ENCODE data around the gene OSBPL6. TPM values are rescaled to one million over a fixed set of nuclear protein-coding genes. Genes with fewer than 3 reads are reported as not detected.

OSBPL6 gene
- total RNA-seq, 6 experiments from 2014 or later = 2.4 to 4.1 (median 3.1) TPM

GRCh38 chr2:178414266-178415247 lies 220.2 kb downstream of the OSBPL6 start:
- Histone ChIP-seq H3K36me3 (no peaks in the 10 kb centered on the region), H3K9me3 (no peaks in the 10 kb centered on the region), H3K27me3 (no peaks in the 10 kb centered on the region), H3K4me1 (no peaks in the 10 kb centered on the region), H3K4me3 (peak overlapping the region; percentile 60 to 69 (median 60)), H3K27ac (peak overlapping the region; percentile 72 to 86 (median 83))
- DNase-seq (peak; percentile 88 to 90 (median 89)), ATAC-seq (peak; percentile 96 to 98 (median 96))
- intact Hi-C loops (cut with DNase I) = no loop called here
- WGBS (ENCODE audit: insufficient coverage, low coverage, low lambda C conversion rate, missing lambda C conversion rate) = 12% methylated on average over 21 of the region's 21 CpGs
- TF ChIP-seq POLR2A (IDR thresholded peaks at IDR 0.05) (peak; percentile 21), CTCF (IDR thresholded peaks at IDR 0.05) (peak; percentile 60 to 89 (median 86))

GRCh38 chr2:178415979-178416378 lies 221.7 kb downstream of the OSBPL6 start:
- intact Hi-C loops (cut with DNase I) = no loop called here
- ATAC-seq (no peak), DNase-seq (no peak)
- Histone ChIP-seq H3K27ac (no peak overlapping the region), H3K9me3 (no peaks in the 10 kb centered on the region), H3K36me3 (no peaks in the 10 kb centered on the region), H3K4me1 (no peaks in the 10 kb centered on the region), H3K27me3 (no peaks in the 10 kb centered on the region), H3K4me3 (no peak overlapping the region)
- TF ChIP-seq POLR2A (IDR thresholded peaks at IDR 0.05) = no peak

GRCh38 chr2:178417916-178418315 lies 223.6 kb downstream of the OSBPL6 start:
- Histone ChIP-seq H3K36me3 (no peaks in the 10 kb centered on the region), H3K27ac (no peak overlapping the region), H3K9me3 (no peaks in the 10 kb centered on the region), H3K4me1 (no peaks in the 10 kb centered on the region), H3K4me3 (no peak overlapping the region), H3K27me3 (no peaks in the 10 kb centered on the region)
- WGBS (ENCODE audit: insufficient coverage, low coverage, low lambda C conversion rate, missing lambda C conversion rate) = 68% methylated on average over 2 of the region's 3 CpGs
- intact Hi-C loops (cut with DNase I) = no loop called here
- DNase-seq (no peak), ATAC-seq (no peak)
- TF ChIP-seq POLR2A (IDR thresholded peaks at IDR 0.05) (no peak), CTCF (IDR thresholded peaks at IDR 0.05) (no peak)

GRCh38 chr2:178418426-178418825 lies 224.1 kb downstream of the OSBPL6 start:
- Histone ChIP-seq H3K36me3 (no peaks in the 10 kb centered on the region), H3K27ac (no peak overlapping the region), H3K9me3 (no peaks in the 10 kb centered on the region), H3K27me3 (no peaks in the 10 kb centered on the region), H3K4me3 (no peak overlapping the region), H3K4me1 (no peaks in the 10 kb centered on the region)
- DNase-seq (no peak), ATAC-seq (no peak)
- 100% methylated on average over 1 of the region's 1 CpG for WGBS (ENCODE audit: insufficient coverage, low coverage, low lambda C conversion rate, missing lambda C conversion rate)
- TF ChIP-seq POLR2A (IDR thresholded peaks at IDR 0.05) (no peak), CTCF (IDR thresholded peaks at IDR 0.05) (no peak)
- intact Hi-C loops (cut with DNase I) = no loop called here

GRCh38 chr2:178419123-178419522 lies 224.8 kb downstream of the OSBPL6 start:
- intact Hi-C loops (cut with DNase I) = no loop called here
- ATAC-seq (no peak), DNase-seq (no peak)
- Histone ChIP-seq H3K4me3 (no peak overlapping the region), H3K4me1 (no peaks in the 10 kb centered on the region), H3K27ac (no peak overlapping the region), H3K9me3 (no peaks in the 10 kb centered on the region), H3K27me3 (no peaks in the 10 kb centered on the region), H3K36me3 (no peaks in the 10 kb centered on the region)
- 32% methylated on average over 1 of the region's 1 CpG for WGBS (ENCODE audit: insufficient coverage, low coverage, low lambda C conversion rate, missing lambda C conversion rate)
- TF ChIP-seq POLR2A (IDR thresholded peaks at IDR 0.05) (no peak), CTCF (IDR thresholded peaks at IDR 0.05) (peak; percentile 27 to 33 (median 28))

All from right lobe of liver (tissue), 6 donors.